Measurements from ENCODE around the gene HSPA4.
"Not testable (repeated sequence)": the region's sequence is repeated elsewhere in the genome, so short reads cannot be mapped to it uniquely, and the experiment has no call there.

HSPA4 gene

DNA sequence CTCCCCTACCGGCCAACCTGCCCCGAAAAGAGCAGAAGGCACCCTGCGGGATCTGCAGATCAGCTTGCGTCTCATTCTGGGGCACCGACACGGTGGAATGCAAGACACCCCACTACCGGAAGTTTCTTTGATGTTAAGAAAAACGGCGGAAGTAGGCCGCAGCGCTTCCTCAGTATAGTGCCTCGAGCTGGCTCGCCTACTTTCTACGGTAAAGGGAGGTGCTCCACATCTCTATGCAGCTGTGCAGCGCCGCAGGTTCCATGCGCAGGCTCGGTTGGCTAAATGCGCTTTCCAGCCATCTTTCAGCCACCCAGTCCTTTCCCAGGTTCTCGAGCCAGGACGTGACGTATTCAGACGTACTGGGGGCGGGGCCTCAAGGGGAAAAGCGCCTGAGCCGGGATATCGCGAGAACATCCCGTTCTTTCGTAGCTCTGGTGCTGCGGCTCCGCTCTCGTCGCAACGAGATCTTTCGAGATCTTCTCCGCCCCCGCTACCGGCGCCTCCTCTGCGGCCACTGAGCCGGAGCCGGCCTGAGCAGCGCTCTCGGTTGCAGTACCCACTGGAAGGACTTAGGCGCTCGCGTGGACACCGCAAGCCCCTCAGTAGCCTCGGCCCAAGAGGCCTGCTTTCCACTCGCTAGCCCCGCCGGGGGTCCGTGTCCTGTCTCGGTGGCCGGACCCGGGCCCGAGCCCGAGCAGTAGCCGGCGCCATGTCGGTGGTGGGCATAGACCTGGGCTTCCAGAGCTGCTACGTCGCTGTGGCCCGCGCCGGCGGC lies at the start of gene HSPA4:
Gene HSPA4, plus strand, starts transcription at position 472 of the 775 bp plus-strand sequence. Its CDS starts 238 bp downstream, at position 710.
- DNase-seq (ENCODE audit: low read depth), result peak; percentile 93

DNA sequence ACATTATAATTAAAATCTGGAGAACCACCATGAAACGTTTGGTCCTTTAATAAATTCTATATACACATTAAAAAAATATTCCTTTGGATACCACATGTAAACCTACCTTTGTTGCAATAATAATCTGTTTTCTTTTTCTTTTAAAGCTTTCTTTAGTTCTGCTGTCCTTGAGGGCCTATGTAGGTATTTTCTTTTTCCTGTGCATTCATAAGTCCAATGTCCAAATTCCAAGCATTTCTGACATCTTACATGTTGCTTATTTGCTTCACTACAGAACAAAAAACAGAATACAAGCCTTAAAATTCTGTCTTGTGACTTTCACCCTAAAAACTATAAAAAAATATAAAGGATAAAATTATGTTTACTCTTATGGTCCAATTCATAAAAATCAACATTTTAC lies 45.2 kb upstream of the HSPA4 start:
- DNase-seq (ENCODE audit: low read depth), result no peak

DNA sequence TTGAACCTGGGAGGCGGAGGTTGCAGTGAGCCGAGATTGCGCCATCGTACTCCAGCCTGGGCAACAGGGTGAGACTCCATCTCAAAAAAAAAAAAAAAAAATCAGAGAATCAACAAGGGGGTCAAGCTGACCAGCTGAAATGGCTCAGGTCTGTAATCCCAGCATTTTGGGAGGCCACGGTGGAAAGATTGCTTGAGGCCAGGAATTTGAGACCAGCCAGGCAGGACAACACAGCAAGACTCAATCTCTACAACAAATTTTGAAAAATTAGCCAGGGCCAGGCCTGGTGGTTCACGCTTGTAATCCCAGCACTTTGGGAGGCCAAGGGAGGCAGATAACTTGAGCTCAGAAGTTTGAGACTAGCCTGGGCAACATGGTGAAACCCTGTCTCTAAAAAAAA lies 43.4 kb upstream of the HSPA4 start:
- not testable (repeated sequence) for DNase-seq (ENCODE audit: low read depth)

DNA sequence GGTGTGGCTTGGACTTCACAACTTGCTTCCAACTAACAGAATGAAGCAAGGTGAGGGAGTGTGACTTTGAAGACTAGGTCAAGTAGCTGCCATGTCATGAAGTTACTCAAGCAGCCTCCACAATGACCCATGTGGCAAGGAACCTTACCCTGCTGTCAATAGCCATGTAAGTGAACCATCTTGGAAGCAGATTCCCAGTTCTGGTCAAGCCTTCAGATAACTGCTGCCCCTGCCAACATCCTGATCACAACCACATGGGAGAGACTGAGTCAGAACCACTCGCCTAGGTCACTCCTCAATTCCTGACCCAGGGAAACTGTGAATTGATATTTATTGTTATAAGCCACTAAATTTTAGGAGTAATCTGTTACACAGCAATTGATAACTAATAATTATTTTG lies 36.3 kb upstream of the HSPA4 start:
- DNase-seq (ENCODE audit: low read depth), result no peak

DNA sequence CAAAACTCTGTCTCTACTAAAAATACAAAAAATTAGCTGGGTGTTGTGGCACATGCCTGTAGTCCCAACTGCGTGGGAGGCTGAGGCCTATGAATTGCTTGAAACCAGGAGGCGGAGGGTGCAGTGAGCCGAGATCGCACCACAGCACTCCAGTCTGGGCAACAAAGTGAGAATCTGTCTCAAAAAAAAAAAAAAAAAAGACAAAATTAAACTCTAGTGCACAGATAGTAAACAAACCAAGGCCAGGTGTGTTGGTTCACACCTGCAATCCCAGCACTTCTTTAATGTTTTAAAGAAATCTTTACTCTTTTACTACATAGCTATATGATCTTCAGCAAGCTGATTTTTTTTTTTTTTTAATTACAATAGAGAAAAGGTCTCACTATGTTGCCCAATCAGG lies 33.8 kb upstream of the HSPA4 start:
- DNase-seq (ENCODE audit: low read depth), result no peak

DNA sequence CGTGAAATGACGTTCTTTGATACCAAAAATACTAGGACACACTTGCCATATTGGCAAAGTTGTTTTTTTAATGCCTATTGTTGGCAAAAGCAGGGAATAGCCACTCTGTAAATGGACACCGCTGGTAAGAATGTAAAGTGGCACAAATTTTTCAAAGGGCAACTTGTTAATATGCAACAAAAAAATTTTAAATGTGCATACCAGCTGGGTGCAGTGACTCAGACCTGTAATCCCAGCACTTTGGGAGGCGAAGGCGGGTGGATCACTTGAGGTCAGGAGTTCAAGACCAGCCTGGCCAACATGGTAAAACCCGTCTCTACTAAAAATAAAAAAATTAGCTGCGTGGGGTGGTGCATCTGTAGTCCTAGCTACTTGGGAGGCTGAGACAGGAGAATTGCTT lies 32.3 kb upstream of the HSPA4 start:
- not testable (repeated sequence) for DNase-seq (ENCODE audit: low read depth)

DNA sequence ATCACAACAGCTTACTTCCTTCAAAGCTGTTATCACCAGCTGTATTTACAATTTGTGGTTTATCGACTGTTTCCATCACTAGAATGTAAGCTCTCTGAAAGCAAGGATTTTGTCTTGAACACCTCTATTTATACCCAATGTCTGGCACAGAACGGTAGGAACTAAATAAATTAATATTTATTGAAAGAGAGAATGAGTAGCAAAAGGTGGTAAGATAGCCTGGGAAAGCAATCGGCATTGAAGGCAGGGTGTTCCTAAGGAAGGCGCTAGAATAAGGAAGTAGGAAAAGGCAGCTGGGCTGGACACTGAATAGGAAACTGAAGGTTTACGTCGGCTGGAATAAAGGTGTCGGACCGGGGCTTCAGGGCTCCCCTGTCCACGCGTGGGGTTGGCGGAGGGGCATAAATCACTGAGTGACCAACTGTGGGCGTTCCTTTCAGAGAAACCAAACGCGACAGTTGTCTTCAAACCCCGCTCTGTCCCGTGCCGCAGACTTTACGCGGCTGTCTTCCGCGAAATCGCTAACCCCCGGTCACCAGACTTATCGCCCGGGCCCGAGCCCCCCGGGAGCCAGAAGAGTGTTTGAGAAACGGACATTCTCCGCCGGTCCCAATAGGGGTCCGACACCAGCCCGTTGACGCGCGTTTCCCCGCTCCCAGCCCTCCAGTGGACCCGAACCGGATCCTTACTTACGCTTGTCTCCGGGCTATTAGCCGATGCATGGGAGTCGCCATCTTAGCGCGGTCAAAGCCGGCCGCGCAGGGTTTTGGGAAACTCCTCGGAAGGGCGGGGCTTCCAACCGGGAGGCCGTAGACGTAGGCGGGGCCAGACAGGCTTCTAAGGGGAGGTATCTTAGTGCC lies 25.8 kb upstream of the HSPA4 start, which contains the start of gene ZCCHC10:
Gene ZCCHC10, minus strand, starts transcription at position 746 of the 860 bp plus-strand sequence. Its CDS starts 12 bp downstream, at position 734.
- peak; percentile 86 for DNase-seq (ENCODE audit: low read depth)

DNA sequence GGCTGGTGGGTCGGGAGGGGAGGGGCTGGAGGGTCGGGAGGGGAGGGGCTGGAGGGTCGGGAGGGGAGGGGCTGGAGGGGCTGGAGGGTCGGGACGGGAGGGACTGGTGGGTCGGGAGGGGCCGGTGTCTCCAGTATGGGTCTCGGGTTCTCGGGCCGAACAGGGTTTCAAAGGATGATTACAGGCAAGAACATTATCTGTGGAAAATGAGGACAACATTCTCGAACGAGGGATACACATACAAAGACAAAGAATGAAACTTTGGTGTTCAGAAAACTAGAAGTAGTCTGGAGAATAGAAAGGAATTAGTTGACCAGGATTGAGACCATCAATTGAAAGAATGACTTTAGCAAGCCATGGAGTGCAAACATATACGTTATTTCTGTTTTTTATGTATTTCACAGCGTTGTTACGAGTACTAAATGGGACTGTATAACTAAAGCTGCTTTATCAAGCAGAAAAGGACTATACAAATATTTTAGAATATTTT lies 25.1 kb upstream of the HSPA4 start:
- no peak for DNase-seq (ENCODE audit: low read depth)

DNA sequence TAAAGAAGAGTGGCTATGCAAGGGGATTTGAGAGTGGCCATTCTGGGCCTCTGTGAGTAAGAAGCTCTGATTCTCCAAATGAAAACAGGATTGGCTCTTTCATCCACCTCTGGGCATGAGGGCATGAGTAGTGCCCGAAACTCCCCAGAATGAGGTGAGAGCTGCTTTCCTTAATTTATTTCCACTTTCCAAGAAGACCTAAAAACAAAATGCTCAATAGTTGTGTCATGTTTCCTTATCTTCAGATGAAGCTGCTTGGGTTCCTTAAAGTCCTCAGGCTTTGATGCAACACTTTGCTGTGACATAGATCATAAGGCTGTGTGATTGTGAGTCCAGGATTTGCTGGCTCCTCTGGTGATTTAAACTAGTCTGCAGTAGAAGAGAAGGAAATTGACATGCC lies 22.4 kb upstream of the HSPA4 start:
- DNase-seq (ENCODE audit: low read depth), result no peak

DNA sequence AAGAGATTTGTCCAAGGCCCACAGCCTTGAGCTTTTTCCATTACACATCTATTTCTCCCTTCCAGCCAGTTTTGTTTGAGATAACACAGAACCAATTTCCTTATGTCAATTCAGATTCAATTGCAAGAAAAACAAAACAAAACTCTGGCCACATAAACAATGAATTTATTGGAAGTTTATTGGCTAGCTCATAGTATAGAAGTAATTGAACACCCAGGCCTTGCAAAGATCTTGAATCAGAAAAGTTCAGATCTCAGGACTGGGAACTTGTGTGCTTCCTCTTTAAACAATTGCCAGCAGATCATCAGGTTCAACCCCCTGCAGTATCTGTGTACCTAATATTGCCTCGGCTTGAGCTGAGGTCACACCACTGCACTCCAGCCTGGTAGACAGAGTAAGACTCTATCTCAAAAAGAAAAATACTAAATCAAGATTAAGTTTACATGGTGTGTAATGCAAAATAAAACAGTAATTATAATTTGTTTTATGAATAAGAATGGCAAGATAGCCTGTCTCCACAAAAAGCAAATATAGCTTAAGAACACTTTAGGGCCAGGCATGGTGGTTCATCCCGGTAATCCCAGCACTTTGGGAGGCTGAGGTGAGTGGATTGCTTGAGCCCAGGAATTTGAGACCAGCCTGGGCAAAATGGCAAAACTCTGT lies 21.3 kb upstream of the HSPA4 start:
- DNase-seq (ENCODE audit: low read depth), result no peak

DNA sequence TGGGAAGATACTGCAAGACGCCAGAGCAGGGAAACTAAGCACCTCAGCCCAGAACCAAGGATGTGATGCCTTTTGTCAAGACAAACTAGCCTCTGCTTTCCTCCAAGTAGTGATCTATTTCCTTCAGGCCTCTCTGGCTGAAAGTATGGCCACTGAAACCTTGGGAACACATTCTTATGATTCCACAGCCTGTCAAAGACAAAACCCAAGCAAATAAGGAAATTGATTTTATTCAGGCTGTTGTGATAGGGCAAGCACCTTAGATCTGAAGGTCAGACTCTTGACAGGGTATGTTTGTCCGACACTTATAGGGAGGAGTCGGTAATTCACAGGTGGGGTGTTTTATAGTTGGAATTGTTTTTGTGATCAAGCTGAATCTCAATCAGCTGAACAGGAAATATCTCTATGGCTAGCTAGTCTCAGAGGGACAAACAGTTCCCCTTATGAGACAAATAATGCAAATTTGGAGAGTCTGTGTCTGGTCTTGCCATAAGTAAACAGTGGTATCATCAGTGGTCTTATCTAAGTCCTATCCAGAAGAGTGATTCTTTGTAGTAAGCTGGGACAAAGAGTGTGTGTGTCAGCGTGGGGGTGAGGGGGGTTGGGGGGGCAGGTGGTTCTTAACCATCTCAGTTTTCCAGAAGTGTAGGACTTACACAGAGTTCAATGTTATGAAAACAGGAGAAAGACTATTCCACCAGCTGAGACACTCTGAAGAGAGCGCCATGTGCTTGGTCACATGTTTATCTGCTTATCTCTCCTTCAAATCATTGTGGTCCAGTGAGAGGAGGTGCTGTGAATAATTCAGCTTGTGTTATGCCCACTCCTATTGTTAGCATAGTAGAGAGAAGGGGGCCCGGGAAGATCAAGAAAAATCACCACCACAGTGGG lies 18.7 kb upstream of the HSPA4 start:
- DNase-seq (ENCODE audit: low read depth), result no peak

DNA sequence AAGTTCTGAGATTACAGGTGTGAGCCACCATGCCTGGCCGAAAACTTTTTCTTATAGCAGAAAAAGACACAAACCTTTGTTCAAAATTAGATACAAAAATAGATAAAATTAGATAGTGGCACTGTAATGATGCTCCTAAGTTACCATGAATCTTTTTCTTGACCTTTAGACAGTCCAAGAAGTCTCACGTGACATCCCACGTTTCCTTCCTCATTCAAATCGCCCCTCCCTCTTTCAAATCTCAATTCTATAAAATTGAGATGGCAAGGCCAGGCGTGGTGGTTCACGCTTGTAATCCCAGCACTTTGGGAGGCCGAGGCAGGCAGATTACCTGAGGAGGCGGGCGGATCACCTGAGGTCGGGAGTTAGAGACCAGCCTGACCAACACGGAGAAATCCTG lies 17.7 kb upstream of the HSPA4 start:
- DNase-seq (ENCODE audit: low read depth), result no peak

DNA sequence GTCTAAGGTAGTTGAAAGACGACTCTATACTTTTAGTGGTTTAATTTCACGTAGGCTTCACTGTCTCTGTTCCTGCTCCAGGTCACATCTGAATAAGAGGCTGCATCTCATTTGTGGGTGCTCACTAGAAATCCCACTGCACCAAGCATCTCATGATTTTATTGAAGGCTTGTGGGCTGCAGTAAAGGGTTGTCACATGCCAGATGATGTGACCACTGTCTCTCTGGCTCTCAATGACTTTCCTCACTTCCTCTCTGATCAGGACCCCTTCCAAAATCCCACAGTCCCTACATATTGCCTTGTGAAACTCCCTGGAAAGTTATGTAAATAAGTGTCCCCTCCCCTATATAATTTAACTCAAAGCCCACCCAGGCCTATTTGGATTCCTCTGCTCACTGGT lies 16.6 kb upstream of the HSPA4 start:
- no peak for DNase-seq (ENCODE audit: low read depth)

DNA sequence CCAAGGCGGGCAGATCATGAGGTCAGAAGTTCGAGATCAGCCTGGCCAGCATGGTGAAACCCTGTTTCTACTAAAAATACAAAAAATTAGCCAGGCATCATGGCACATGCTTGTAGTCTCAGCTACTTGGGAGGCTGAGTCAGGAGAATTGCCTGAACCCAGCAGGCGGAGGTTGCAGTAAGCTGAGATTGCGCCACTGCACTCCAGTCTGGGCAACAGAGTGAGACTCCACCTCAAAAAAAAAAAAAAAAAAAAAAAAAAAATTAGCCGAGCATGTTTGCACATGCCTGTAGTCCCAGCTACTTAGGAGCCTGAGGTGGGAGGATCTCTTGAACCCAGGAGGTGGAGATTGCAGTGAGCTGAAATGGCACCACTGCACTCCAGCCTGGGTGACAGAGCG lies 15.1 kb upstream of the HSPA4 start:
- not testable (repeated sequence) for DNase-seq (ENCODE audit: low read depth)

DNA sequence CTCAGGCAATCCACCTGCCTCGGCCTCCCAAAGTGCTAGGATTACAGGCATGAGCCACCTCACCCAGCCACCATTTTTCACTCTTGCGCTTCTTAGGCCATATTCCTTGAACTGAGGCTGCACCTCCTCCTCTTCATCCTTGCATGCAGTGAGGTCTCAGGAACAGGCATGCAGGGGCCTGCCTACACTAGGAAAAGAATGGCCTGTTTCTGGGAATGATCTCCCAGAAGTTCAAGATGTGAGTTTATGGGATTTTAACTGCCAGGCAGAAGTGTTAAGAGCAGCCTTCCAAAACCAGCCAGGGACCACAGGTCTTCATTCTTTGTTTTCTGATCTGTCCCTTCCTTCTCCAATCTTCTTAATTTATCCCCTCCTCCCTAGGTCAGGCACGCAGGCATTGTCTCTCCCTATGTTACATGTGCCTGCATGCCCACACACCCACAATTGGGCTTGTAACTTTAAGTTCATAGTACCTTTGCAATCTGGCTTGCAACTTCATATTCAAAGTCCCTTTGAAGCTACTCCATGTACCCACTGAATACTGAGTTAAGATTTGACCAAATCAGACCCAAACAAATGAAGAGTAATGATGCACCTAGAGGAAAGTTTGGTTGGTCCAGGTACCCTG lies 10.5 kb upstream of the HSPA4 start:
- no peak for DNase-seq (ENCODE audit: low read depth)

DNA sequence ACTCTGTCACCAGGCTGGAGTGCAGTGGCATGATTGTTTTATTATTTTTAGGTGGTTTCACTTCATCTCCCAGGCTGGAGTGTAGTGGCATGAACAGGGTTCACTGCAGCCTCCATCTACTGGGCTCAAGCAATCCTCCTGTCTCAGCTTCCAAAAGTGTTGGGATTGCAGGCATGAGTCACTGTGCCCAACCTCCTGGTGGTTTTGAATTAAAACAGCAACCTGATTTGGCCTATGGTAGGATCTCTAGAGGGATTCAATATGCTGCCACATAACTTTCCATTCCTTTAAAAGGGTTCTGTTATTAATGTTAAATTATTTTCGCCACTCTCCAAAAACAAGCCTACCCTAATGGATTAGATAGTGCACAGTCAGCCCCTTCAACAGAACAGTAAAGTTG lies 9.9 kb upstream of the HSPA4 start:
- DNase-seq (ENCODE audit: low read depth), result no peak

DNA sequence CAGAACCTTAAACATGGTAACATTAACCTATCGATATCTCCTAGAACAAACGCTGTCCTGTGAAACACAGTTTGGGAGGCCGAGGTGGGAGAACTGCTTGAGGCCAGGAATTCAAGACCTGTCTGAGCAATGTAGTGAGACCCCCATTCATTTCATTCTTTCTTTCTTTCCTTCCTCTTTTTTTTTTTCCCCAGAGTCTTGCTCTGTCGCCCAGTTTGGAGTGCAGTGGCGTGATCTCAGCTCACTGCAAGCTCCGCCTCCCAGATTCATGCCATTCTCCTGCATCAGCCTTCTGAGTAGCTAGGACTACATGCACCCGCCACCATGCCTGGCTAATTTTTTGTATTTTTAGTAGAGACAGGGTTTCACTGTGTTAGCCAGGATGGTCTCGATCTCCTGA lies 5.3 kb upstream of the HSPA4 start:
- not testable (repeated sequence) for DNase-seq (ENCODE audit: low read depth)

DNA sequence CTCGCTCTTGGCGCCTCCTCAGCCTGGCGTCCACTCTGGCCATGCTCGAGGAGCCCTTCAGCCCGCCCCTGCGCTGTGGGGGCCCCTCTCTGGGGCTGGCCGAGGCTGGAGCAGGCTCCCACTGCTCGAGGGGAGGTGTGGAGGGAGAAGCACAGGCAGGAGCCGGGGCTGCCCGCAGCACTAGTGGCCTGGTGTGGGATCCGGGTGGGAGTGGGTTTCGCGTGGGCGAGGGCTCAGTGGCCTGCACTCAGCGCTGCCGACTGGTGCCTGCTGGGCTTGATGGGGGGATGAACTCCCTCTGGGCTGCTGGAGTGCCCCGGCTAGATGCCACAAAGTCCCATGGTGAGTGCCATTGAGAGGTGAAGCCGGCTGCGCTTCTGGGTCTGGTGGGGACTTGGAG lies 4.4 kb upstream of the HSPA4 start:
- no peak for DNase-seq (ENCODE audit: low read depth)

DNA sequence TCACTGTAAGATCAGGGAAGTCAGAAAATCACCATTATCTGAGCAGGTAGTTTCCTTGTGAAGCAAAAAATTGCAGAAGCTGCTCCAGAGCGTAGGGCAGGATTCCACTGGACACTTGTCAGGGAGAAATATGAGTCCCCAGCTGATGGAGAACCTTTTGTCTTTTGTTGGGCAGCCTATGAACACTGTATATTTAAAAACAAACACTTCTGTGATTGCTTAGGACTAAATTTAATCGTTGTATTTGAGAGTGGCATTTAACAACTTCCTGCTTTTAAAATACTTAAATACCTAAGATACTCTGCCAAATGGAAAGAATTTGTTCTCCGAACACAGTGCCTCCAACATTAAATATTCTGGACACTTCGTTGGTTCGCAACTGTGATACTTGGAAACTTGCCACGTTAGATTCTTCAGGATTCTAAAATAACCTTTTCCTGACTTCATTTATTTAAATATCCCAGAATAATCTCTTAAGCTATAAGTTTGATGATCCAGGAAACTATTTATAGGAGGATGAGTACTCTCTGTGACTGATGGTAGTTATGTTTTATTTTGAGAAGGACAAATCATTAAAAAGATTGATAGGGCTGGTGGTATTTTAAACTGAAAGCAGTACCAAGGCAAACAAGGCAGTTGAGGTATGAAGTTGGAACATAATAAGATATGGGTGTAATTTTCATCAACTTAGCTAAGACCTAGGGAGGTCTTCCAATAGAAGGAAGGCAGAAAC lies 2.7 kb upstream of the HSPA4 start:
- no peak for DNase-seq (ENCODE audit: low read depth)

DNA sequence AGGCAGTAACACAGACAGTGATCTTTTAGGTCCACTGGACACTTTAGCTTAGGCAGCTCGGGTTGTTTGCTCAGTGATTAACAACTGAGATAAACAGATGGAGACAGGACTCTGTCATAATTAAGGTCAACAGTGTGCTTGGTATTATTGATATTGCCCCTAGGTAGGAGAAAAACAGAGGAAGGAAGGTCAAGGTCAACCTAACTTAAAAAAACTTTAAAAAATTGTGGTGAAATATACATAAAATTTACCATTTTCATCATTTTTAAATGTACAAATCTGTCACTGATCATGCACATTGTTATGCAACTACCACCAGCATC lies 2.1 kb upstream of the HSPA4 start:
- no peak for DNase-seq (ENCODE audit: low read depth)

Data from activated T-cell treated with anti-CD3 and anti-CD28 coated beads for 1 hour (primary cell).